Measurements from ENCODE around the gene MTG2.

MTG2 gene

GRCh38 chr20:62205618-62206387 lies 23.0 kb downstream of the MTG2 start:
- TF ChIP-seq, protein P1, sequence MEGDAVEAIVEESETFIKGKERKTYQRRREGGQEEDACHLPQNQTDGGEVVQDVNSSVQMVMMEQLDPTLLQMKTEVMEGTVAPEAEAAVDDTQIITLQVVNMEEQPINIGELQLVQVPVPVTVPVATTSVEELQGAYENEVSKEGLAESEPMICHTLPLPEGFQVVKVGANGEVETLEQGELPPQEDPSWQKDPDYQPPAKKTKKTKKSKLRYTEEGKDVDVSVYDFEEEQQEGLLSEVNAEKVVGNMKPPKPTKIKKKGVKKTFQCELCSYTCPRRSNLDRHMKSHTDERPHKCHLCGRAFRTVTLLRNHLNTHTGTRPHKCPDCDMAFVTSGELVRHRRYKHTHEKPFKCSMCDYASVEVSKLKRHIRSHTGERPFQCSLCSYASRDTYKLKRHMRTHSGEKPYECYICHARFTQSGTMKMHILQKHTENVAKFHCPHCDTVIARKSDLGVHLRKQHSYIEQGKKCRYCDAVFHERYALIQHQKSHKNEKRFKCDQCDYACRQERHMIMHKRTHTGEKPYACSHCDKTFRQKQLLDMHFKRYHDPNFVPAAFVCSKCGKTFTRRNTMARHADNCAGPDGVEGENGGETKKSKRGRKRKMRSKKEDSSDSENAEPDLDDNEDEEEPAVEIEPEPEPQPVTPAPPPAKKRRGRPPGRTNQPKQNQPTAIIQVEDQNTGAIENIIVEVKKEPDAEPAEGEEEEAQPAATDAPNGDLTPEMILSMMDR (conservative IDR thresholded peaks at IDR 0.05; ENCODE audit: low read depth, low read length): no peak
- DNase-seq (ENCODE audit: low read depth): no peak
- no peak overlapping the region for H3K4me3 ChIP-seq (ENCODE audit: low read length)

DNA sequence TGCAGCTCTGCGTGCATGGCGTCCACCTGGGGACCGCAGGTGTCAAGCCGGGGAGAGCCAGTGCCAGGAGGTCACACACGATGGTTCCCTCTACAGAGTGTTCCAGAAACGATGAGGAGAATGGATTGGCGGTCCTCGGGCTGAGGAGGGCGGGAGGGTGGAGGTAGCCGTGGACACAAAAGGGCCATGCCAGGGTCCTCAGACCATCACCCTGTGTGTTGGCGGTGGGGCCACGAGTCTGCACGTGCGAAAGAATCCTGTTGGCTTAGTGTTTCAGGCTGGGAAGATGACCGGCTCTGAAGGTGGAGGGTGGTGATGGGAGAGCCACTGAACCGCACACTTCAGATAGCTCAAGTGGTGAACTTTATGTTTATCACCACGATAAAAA lies 23.6 kb downstream of the MTG2 start:
- DNase-seq (ENCODE audit: low read depth): no peak
- no peak overlapping the region for H3K4me3 ChIP-seq (ENCODE audit: low read length)
- TF ChIP-seq, protein P1 (conservative IDR thresholded peaks at IDR 0.05; ENCODE audit: low read depth, low read length): no peak

DNA sequence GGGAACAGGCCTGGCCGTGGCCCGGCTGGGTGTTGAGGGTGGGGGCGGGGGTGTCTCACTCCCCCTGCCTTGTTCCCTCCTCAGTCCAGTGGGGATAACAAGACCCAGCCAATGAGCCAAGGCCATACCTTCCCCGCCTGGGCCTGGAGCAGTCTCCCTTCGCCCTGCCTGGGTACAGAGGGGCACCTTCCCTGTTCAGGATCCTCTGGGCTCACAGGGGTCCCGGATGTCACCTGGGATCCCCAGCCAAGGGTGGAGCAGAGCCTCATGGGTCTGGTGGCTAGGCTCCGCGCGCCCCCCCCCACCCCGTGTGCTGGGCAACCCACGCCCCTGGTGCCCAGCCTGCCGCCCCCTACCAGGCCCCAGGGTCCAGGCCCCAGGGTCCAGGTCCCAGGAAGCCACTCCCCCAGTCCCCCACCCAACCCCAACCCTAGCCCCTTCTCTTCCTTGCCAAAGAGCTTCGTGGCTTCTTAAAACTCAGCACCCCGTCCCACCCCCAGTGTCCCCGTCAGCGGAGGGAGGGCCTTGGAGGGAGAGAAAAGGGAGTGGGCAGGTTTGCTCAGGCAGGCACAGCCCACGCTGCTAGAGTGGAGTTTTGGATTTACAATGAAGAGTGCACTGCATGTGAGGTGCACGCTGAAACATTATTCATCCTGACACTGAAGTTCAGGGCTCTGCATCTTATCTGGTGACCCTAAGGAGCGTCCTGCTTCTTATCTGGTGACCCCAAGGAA lies 25.4 kb downstream of the MTG2 start:
- no peak overlapping the region for H3K4me3 ChIP-seq (ENCODE audit: low read length)
- DNase-seq (ENCODE audit: low read depth): no peak
- TF ChIP-seq, protein P1 (conservative IDR thresholded peaks at IDR 0.05; ENCODE audit: low read depth, low read length): no peak

GRCh38 chr20:62208795-62209755 lies 26.2 kb downstream of the MTG2 start:
- no peak overlapping the region for H3K4me3 ChIP-seq (ENCODE audit: low read length)
- TF ChIP-seq, protein P1 (conservative IDR thresholded peaks at IDR 0.05; ENCODE audit: low read depth, low read length): peak; percentile 30
- no peak for DNase-seq (ENCODE audit: low read depth)

GRCh38 chr20:62209850-62210495 lies 27.1 kb downstream of the MTG2 start:
- no peak for DNase-seq (ENCODE audit: low read depth)
- H3K4me3 ChIP-seq (ENCODE audit: low read length): no peak overlapping the region
- TF ChIP-seq, protein P1 (conservative IDR thresholded peaks at IDR 0.05; ENCODE audit: low read depth, low read length): no peak

DNA sequence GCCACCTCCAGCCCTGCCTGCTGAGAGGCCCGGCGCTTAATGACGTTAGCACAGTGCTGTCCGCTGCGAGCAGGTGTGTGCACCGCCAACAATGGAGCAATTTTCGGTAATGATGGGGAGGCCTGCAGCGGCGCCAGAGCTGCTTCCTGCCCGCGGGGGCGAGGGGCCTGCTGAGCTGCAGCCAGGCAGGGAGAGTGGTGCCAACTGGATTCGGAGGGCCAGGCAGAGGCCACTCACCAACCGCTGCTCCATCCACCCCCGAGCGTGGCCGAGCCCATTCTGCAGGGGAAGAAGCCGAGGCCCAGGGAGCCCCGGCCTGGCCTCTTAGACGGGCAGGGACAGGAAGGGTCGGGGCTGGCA lies 27.6 kb downstream of the MTG2 start:
- DNase-seq (ENCODE audit: low read depth): no peak
- no peak overlapping the region for H3K4me3 ChIP-seq (ENCODE audit: low read length)
- TF ChIP-seq, protein P1 (conservative IDR thresholded peaks at IDR 0.05; ENCODE audit: low read depth, low read length): no peak

Data from retinal pigment epithelial cell (primary cell).